ENCODE measurements around the gene SUN1.
"Not testable (repeated sequence)": the region's sequence is repeated elsewhere in the genome, so short reads cannot be mapped to it uniquely, and the experiment has no call there.

Gene SUN1

GRCh38 chr7:803796-804195 is 28.5 kb upstream of the SUN1 start:
- not testable (repeated sequence) for DNase-seq

GRCh38 chr7:805261-805660 is 27.0 kb upstream of the SUN1 start:
- no peak for DNase-seq

- no peak for DNase-seq
These were observed 16.7 kb upstream of the SUN1 start for GRCh38 chr7:815284-816216.

- peak; percentile 97 for DNase-seq
These were observed 16.0 kb upstream of the SUN1 start for GRCh38 chr7:816300-816750.

GRCh38 chr7:816751-817671 is 15.3 kb upstream of the SUN1 start:
- DNase-seq: peak; percentile 36

- peak; percentile 73 for DNase-seq
These were observed 14.1 kb upstream of the SUN1 start for GRCh38 chr7:818031-818699.

GRCh38 chr7:820341-820740 is 11.9 kb upstream of the SUN1 start:
- no peak for DNase-seq

- no peak for DNase-seq
These were observed 10.6 kb upstream of the SUN1 start for GRCh38 chr7:821688-822087.

- DNase-seq: no peak
These were observed 9.5 kb upstream of the SUN1 start for GRCh38 chr7:822692-823276.

- no peak for DNase-seq
These were observed 8.6 kb upstream of the SUN1 start for GRCh38 chr7:823649-824048.

- DNase-seq: no peak
These were observed 8.2 kb upstream of the SUN1 start for GRCh38 chr7:824081-824480.

GRCh38 chr7:824664-825063 is 7.6 kb upstream of the SUN1 start:
- no peak for DNase-seq

GRCh38 chr7:825386-825785 is 6.9 kb upstream of the SUN1 start:
- DNase-seq: peak; percentile 56

- no peak for DNase-seq
These were observed 5.9 kb upstream of the SUN1 start for GRCh38 chr7:826230-826917.

GRCh38 chr7:828793-829561 is 3.3 kb upstream of the SUN1 start:
- no peak for DNase-seq

GRCh38 chr7:830069-830468 is 2.2 kb upstream of the SUN1 start:
- DNase-seq: no peak

GRCh38 chr7:831596-832166 is 595 bp upstream of the SUN1 start:
- DNase-seq: peak; percentile 84

- no peak for DNase-seq
These were observed 720 bp downstream of the SUN1 start for GRCh38 chr7:832968-833424.

- DNase-seq: no peak
These were observed 1.5 kb downstream of the SUN1 start for GRCh38 chr7:833601-834258.

GRCh38 chr7:834277-834676 is 2.0 kb downstream of the SUN1 start:
- no peak for DNase-seq

All from EL (cell line).